Bronchial epithelial cell (primary cell): ENCODE data around the gene PPP2R2B. TPM values are rescaled to one million over a fixed set of nuclear protein-coding genes. Genes with fewer than 3 reads are reported as not detected.
A peak's percentile ranks its signal among the peaks of the same experiment; 100 is the strongest.

ENCODE experiments used
- DNase-seq: peaks from one replicate; pipeline ENCODE4 v3.0.0-alpha.2; 2010; ENCODE audit warnings: low read depth
- FAIRE-seq: peaks from 2 replicates; lab custom pipeline; 2011; peaks lifted over from hg19 to GRCh38; lab: Jason Lieb, UNC
- H3K27me3 ChIP-seq: 2 replicates; pipeline ENCODE4 v1.5.1; 2011; ENCODE audit warnings: low read length; ENCODE audit not compliant: control insufficient read depth, insufficient read depth
- H3K36me3 ChIP-seq: 2 replicates; pipeline ENCODE4 v1.5.1; 2011; ENCODE audit warnings: low read length; ENCODE audit not compliant: control insufficient read depth, insufficient read depth
- H3K4me3 ChIP-seq: 2 replicates; pipeline ENCODE4 v1.5.1; 2011; ENCODE audit warnings: mild to moderate bottlenecking, low read depth, low read length, control low read depth
- CTCF ChIP-seq: IDR thresholded peaks from 2 replicates; pipeline ENCODE4 v1.5.1; 2011; ENCODE audit warnings: mild to moderate bottlenecking, moderate library complexity, low read length, control low read depth, inconsistent platforms; ENCODE audit not compliant: insufficient read depth, severe bottlenecking
- total RNA-seq: library from RNA; depleted of rRNA; stranded (reverse); fragments of >200 nt; gene quantifications from 2 replicates; pipeline ENCODE4 v1.2.1, GENCODE V29; 2014

Gene PPP2R2B
- total RNA-seq = under 0.01 TPM in 1 of 2 replicates, not detected in the other

GRCh38 chr5:146878476-146879172 is at the start of gene PPP2R2B:
Gene PPP2R2B, minus strand, starts transcription at chr5:146878757.
- Histone ChIP-seq H3K36me3 (no peaks in the 10 kb centered on the region), H3K27me3 (peaks cover 23% of the 10 kb centered on the region), H3K4me3 (peak within 1 kb of the TSS; percentile 39)
- no peak for TF ChIP-seq CTCF
- no peak for DNase-seq
- FAIRE-seq = no peak

GRCh38 chr5:146924132-146924531 is 45.6 kb upstream of the PPP2R2B start:
- no peak for TF ChIP-seq CTCF
- no peaks in the 10 kb centered on the region for H3K27me3 ChIP-seq
- FAIRE-seq (no peak), DNase-seq (no peak)
- H3K4me3 ChIP-seq = no peak overlapping the region
- no peaks in the 10 kb centered on the region for H3K36me3 ChIP-seq

GRCh38 chr5:146921225-146921624 is 42.7 kb upstream of the PPP2R2B start:
- no peaks in the 10 kb centered on the region for H3K36me3 ChIP-seq
- no peak for DNase-seq
- no peaks in the 10 kb centered on the region for H3K27me3 ChIP-seq
- H3K4me3 ChIP-seq = no peak overlapping the region
- FAIRE-seq = no peak
- TF ChIP-seq CTCF = no peak

- Histone ChIP-seq H3K27me3 (no peaks in the 10 kb centered on the region), H3K4me3 (no peak overlapping the region), H3K36me3 (no peaks in the 10 kb centered on the region)
- FAIRE-seq (no peak), DNase-seq (no peak)
- TF ChIP-seq CTCF = no peak
Measured at GRCh38 chr5:146920351-146920881, 41.9 kb upstream of the PPP2R2B start.

- DNase-seq = no peak
Measured at GRCh38 chr5:146919304-146919703, 40.7 kb upstream of the PPP2R2B start.

More at GRCh38 chr5:146919304-146919703, 40.7 kb upstream of the PPP2R2B start:
- no peak for TF ChIP-seq CTCF
- no peak for FAIRE-seq
- Histone ChIP-seq H3K36me3 (no peaks in the 10 kb centered on the region), H3K27me3 (no peaks in the 10 kb centered on the region), H3K4me3 (no peak overlapping the region)
